Activated CD8-positive, alpha-beta memory T cell treated with anti-CD3 and anti-CD28 coated beads, Interleukin-2, amount 50 U/mL, for 1 hour (primary cell): ENCODE results near the gene GALNT14.

Experiments used
- DNase-seq: peaks from one replicate; pipeline ENCODE4 v3.0.0-alpha.2; 2020; ENCODE audit errors: extremely low read depth

GALNT14 gene

DNA sequence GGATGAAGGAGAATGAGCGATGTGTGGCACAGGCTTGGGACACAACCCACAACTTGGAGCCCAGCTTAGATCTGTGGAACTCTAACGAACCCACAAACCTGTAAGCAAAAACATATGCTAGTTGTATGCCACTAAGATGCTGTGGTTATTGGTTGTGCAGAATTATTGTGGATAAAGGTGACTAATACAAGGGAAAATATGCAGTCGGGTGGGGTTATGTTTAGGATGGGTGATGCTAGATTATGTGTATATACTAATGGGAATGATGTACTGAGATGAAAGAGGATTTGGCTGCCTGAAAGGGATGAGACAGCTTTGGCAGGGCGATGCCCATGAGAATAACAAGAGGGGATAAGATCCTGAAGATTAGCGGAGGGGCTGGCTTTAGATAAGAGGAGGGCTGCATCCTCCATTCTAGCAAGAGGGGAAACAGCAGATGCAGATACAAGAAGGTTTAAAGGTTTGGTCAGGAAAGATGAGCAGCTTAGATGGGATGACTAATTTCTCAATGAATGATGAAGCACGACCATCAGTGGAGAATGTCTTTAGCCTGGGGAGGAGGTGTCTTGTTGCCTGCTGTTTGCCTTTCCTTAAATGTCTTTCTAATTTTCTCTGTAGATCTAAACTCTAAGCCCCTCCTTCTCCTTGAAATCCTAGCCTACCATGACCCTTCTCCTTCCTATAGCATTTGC, 49.6 kb downstream of the GALNT14 start:
- DNase-seq = no peak

DNA sequence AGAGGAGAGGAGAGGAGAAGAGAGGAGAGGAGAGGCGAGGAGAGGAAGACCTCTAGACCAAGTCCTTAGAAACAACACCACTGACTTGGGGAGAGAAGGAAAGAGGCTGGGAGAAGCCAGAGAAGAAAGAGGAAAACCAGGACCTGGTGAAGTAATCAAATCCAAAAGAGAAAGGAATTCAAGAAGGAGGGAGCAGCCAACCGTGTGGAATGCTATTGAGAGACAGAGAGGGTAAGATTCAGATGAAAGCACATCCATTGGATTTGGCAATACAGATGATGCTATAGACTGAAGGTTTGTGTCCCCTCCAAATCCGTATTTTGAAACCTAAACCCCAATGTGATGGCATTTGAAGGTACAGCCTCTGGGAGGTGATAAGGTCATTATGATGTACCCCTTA, 50.7 kb downstream of the GALNT14 start:
- no peak for DNase-seq

DNA sequence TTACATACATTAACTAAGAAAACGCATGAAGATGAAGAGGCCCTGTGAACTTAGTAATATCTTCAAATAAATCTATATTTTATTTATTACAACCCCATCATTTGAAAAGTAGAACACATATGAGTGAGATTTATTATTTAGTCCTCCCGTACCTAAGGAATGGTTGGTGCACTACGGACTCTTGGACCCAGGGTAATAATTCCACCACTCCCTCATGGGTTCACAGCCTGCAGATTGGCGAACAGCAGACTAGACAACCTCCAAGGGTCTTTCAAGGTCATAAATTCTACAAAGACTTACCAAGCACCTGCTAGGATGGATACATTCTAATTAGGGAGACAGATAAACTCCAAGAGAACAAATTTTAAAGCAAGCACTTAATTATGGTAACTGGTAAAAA, 51.6 kb downstream of the GALNT14 start:
- no peak for DNase-seq

DNA sequence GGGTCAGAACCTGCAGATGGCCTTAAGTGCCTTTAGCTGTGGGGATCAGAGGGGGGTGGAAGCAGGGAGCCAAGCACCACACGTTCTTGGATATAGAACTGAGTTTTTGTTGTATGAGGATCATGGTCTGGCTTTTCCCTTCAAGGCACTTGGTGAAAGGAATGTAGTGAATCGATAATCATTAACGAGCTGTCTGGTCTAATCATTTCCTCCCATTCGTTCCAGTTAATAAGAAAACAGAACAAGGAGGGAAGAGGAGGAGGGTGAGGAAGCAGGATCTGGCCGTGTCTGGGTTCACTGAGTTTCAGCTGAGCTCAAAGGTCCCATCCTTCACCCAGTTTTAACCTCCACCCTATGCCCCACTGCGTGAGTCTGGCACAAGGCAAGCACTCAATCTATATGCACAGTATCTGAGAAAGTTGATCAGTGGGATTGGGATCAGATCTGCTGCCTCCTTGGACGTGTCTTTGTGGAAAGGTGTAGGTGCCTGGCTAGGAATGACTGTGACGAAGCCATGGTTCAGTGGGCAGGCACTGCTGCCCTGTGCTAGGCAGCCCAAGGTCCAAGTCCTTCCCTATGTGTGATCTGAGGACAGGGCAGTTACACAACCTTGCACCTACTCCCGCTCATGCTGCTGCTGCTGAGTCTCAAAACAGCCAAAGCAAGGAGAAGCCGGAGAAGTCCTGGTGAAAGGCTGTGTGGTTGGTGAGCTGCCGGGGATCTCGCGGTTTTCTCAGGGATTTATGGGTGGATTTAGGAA, 54.8 kb downstream of the GALNT14 start:
- DNase-seq = no peak

DNA sequence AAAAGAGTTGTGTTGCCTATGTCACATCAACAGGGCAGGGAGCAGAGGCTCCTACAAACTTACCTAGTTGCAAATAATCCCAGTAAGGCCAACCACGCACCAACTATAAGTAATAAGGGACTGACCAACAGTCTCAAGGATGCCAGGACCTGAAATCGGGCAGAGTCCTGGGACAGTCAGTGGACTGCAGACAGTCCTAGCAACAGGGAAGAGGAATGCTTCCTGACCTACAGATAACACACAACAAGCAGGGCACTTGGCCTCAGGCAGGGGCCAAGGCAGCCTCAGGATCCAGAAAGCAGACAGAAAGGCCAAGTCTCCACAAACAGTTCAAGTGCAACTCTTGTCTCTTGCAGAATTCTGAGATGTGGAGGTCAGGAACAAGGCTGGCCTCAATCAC, 56.2 kb downstream of the GALNT14 start:
- DNase-seq = no peak

DNA sequence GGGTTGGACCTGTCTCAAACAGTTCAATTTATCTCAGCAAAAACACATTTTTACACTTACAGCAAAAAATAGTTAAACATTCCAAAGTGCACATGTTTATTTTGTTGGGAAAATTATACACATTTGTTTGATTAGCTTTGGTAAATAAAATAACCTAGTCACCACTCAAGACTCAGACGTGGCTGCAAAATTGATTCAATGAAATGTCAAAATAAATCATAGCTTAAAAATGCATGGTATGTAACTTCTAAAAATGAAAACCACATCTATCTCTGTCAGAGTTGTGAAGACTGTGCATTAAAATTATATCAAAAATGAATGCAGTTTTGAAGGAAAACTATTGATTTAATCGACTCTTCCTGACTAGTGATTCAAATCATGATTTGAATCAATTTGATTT, 56.7 kb downstream of the GALNT14 start:
- no peak for DNase-seq

DNA sequence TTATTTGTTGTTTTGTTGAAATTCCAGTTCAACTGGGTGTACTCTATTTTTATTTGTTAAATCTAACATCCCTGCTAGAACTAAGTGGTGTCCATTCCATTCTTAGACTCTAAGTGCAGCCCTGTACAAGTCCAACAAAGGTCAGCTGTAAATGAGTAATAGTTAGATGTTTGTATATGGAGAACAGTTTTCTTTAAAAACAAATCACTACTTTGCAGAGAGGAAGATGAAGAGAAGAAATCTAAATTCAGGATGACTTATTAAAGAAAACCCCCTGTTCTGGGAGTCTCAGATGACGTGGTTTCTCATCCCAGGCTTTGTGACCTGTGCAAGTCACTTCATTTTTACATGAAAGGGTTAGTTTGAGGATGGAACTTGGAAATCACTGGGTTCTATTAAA, 57.9 kb downstream of the GALNT14 start:
- DNase-seq = no peak

DNA sequence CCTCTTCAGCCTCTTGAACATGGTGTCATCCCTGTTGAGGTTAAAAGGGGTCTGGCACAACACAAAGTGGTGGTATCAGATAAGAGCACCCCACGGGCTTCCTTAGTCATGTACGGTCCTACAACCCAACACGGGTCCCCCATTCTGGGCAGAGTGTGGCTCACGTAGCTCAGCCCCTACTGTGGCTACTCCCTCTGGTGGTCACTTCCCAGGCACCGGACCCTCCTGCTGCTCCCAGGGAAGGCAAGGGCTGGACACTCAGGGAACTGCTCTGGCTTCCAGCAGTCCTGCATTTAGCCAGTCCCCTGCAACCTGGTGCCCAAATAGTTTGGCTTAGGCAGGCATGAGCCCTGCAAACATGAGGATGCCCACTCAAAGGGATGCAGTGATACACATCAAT, 58.6 kb downstream of the GALNT14 start:
- no peak for DNase-seq

DNA sequence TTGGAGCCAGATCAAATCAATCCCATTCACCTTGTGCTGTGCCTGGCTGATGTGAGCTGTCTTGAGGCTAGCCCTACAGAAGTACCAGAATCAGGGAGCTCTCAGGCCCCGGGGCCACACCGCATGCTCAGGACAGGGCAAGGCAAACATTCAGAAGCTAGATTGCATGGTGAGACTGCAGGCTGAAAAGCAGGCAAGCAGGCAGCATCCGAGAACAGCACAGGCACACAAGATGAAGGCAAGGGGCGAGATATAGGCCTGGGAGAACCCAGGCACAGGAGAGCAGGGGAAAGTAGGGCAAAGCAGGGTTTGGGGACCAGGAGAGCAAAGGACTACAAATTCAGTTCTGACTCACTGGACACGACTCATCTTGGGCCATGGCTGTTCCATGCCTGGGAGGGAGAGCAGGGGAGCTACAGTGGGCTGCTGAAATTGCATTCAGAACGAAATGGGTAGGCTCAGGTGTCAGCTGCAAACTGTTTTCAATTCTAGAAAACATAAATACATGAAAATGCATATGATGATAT, 59.6 kb downstream of the GALNT14 start:
- no peak for DNase-seq

DNA sequence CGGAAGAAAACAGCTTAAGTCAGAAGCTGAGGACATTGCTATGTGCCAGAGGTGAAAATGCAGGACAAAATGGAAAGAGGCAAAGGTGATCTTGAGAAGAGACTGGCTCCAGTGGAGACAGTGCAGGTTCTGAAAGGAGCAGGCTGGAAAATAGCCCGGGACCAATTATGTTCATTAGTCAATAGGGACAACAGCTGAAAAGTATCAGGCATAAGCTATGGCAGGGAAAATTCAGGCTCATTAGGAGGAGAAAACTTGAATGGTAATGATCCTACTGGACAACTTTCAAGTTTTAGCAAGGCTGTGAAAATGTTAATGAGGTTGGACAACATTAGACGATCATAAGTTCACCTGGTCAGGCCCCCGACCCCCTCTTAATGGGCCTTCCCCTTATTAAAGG, 60.2 kb downstream of the GALNT14 start:
- no peak for DNase-seq

DNA sequence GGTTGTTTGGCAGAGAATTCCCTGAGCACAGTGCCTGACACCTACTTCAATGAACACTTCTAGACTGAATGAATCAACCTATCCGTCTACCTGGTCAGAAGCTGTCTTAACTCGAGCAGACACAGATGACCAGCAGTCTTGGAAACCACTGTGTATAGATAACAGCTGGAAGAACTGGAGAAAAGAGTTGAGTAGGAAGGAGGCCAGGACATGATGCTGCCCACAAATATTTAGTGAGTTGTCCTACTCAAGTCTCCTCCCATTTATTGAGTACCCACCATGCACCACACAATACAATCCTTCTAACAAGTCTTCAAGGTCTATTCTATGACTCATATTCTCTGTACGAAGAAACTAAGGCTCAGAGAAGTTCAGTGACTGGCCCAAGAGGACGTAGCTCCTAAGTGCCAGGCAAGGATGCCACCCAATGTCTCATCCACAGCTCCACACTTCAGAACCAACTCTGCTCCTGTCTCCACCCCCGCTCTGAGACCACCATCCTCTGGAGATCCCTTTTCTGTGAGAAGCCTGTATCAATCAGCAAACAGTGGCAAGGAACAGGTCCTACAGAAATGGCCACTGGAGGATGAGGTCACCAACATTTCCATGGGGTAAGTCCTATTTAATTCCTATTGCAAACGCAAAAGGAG, 62.2 kb downstream of the GALNT14 start:
- DNase-seq = no peak

DNA sequence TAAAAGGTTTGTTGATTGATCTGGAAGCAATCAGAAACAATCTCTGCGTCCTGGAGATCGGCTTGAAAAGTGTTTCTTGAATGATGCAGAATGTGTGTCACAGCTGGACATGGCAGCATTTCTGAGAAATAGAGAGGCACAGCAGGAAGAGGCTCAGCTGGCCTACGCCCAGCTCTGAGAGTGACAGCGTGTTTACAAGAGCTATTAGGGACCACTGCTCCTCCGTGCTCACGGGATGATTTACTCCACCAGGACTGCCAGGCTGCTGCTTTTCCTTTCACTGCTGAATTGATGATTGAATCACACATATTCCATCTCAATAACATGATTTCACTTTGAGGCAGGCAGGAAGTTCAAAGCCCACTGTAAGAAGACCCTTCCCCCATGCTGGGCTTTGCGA, 62.8 kb downstream of the GALNT14 start:
- DNase-seq = no peak

DNA sequence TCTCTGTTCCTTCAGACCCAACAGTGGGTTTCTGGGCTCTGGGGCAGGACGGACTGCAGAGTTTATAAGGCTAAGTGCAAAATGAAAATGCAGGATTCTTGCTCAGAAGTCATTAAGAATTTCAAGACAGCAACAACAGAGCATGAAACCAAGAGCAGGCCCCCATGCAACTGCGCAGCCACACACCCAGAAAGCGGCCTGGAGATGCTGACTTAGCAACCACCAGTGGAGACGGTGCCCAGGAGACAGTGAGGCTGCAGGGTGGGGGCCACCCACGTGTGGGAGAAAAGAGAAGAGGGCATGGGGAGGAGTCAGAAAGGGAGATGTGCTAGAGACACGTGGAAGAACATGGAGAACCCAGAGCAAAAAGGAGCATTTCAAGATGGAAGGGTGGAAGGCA, 66.5 kb downstream of the GALNT14 start:
- DNase-seq = no peak

DNA sequence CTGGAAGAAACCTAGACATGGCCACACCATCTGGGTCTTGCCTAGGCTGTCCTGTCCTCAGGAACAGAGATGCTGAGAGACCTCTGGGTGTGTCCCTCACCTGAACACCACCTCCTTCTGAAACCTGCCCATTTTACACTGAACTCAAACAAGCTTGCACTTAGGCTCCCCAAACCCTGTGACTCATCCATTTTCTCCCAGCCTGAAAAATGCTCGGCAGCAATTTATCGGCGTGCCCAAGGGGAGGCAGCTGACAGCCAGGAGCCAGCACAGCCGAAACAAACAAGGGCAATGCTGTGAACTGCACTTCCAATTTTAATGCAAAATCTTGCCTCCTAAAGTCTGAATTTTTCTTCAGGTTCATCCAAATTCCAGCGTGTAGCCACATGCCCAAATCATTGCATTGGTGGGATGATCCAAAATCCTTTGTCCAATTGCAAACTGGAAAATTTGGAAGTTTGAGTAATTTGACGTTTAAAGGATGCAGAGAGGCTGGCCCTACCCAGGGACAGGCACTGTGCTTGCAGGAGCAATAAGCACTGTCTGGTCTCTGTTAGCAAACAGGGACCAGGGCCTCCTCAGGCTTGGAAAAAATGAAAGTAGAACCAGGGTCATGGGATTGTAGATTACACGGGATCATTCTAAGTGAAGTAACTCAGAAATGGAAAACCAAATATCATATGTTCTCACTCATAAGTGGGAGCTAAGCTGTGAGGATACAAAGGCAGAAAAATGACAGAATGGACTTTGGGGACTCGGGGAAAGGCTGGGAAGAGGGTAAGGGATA, 67.7 kb downstream of the GALNT14 start:
- DNase-seq = no peak

DNA sequence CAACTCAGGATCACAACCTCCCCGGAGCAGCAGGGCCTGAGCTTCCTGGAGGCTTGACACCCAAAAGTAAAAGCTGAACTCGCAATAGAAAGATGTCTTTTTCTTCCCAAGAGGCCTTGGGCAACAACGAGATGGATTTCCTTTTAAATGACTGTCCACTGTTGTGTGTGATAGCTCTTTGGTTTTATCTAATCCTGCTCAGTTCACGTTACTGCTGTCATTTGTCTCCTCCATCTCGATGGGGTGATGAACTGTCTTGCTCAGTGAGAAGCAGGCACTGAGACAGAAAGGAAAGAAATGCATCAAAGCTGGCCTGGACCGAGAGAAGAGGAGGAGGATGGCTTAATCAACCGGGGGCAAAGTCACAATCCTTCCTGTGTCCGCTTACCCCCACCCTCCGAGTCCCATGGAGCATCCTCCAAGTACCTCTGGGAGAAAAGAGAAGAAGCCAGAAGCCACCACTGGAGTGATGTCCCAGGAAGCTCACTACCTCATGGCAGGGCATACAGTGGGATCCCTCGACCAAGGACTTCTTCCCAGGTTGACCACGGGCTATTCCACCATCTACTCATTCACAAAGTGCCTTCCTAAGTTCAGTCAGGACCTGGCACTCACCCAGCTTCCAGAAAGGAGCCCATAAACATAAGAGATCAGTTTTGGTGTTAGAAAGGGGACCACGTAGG, 68.5 kb downstream of the GALNT14 start:
- DNase-seq = no peak

DNA sequence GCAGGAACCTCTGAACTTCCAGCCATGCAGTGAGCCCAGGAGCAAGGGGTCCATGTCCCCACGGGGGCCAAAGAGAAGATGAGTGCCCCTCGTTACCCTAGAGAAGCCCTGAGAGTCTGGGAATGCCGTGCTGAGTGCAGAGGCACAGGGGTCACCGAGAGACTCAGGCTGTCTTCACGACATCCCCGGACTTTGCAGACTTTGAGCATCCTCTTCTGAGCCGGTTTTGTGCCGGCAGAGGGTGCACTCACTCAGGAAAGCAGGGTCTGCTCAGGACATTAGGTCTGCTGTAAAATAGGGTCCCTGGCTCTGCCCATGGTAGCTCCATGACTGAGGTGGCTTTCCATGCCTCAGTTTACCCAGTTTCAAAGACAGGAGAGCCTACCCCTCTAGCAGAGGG, 71.0 kb downstream of the GALNT14 start:
- DNase-seq = no peak

DNA sequence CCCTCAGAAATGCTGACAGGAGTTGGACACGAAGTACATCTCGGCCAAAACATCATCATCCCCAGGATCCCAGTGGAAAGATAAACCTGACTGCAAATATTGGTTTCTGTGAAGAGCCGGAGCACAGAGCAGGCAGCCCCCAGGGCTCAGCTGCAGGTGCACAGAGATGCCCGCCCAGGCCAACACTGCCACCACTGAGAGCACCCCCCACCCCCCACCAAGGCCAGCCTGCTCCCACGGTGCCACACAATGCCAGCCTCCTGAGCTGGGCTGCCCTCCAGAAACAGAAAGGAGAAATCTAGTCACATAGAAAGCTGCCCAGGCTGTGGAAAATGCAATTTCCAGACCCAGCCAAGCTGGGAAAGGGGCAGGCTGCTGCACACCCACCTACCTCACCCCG, 71.7 kb downstream of the GALNT14 start:
- DNase-seq = no peak

DNA sequence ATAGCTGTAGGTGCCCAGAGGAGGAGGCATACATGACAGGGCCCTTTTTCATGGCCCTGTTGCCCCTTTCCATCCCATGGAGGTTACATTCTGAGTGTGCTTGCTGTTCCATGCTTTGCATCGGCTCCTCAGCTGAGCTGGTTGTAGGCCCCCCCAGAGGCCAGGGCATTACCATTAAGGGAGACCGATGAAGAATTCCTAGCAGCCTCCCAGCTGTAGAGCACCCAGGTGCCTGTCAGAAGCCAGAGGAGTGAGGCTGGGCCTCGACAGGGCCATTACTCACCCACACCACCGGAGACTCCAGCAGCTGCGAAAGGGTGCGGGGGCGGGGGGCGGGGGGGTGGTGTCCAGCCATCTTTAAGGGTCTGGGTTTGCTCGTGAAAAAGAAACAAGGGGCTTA, 72.2 kb downstream of the GALNT14 start:
- DNase-seq = no peak

DNA sequence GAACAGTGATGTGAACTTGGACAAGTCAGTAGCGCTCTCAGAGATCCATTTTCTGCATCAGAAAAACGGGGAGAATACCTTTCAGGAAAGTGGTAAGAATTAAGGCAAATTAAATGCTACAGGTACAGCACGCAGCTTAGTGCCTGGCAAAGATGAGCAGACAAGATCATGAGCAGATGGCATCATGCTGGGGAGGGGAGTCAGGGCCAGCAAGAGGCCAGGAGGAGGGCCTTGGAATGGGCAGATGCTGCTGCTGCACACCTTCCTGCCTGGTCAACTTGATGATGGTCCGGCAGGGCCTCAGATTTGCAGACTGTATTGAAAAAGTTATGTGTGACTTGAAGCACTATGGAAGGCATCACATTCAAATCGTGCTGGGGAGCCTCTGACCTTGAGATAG, 72.9 kb downstream of the GALNT14 start:
- DNase-seq = no peak

DNA sequence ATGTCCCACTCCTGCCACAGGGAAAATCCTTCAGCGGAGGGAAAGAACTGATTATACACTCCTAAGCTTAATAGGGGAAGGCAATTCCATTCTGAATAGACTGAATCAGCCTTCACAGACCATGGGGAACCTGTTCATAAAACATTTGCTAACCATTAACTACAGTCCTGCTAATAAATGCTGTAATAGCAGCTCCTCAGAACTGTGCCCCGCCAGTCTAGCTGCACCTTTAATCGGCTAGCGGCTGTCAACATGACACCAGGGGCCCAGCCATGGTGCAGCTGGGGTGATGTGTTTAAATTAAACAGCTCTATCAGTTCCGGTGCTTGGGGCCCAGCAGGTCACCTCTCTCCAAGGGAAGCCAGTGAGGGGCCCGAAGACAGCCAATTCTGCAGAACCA, 77.8 kb downstream of the GALNT14 start:
- DNase-seq = no peak
